Cardiac septum (tissue), 1 donor: ENCODE data around the gene ITPR2. TPM values are rescaled to one million over a fixed set of nuclear protein-coding genes. Genes with fewer than 3 reads are reported as not detected.
"Not testable (repeated sequence)": the region's sequence is repeated elsewhere in the genome, so short reads cannot be mapped to it uniquely, and the experiment has no call there.

ENCODE experiments used
- DNase-seq: peaks from one replicate; pipeline ENCODE4 v3.0.0-alpha.2; 2020; ENCODE audit warnings: low spot score
- intact Hi-C: fragments of 100-400 bp; cut with DNase I; formaldehyde crosslinking; loops from one replicate; pipeline ENCODE4 v1.14.0; 2022
- total RNA-seq: library from RNA; stranded (reverse); fragmentation: NEBNext Ultra II Directional; extraction: Animal tissue kit (Norgen Biotek cat#: 25700); gene quantifications from one replicate; pipeline ENCODE4 v1.2.1, GENCODE V29; 2021
- donor health status: DM: no; HTN: no; CAD: no.

The ITPR2 gene
- total RNA-seq, 1 donor from 2014 or later: 20.9 TPM

DNA sequence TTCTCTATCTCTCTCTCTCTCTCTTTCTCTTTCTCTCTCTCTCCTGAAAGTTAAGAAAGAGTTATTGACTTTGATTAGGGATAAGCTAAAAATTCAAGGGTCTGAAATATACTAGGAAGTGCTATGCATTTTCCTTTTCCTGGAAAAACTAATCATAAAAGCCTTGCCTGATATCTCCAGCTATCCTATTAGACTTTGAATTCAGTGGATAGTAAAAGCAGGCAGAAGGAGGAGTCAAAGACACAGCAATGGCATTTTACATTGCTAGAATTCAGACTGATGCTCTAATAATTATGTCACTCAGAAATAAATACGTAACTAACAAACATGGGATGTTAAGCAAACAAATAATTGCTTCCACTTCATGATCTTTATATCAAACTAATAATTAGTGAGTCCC lies 365.6 kb downstream of the ITPR2 start:
- DNase-seq: no peak
- intact Hi-C loops: no loop called here

DNA sequence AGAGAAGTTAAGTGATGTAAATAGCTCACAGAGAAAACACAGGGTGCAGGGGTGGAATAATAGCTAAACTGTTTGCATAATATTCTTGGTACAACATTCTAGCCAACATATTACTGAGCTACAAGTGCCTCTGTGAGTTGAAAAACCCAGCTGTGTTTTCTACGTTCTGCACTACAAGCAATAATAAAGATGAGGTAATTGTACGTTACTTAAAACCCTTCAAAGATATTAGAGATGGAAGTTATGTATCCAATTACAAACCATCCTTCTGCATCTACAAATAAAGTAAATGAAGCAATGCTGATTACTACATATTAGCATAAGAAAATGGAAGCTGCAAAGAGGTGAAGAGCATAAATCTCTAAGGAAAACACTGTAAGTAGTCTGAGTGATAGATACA lies 366.3 kb downstream of the ITPR2 start:
- intact Hi-C loops: no loop called here
- no peak for DNase-seq

GRCh38 chr12:26465419-26466097 lies 367.4 kb downstream of the ITPR2 start:
- no peak for DNase-seq

GRCh38 chr12:26461776-26462175 lies 371.2 kb downstream of the ITPR2 start:
- intact Hi-C loops: no loop called here
- no peak for DNase-seq

More at GRCh38 chr12:26465419-26466097, 367.4 kb downstream of the ITPR2 start:
- intact Hi-C loops: no loop called here

DNA sequence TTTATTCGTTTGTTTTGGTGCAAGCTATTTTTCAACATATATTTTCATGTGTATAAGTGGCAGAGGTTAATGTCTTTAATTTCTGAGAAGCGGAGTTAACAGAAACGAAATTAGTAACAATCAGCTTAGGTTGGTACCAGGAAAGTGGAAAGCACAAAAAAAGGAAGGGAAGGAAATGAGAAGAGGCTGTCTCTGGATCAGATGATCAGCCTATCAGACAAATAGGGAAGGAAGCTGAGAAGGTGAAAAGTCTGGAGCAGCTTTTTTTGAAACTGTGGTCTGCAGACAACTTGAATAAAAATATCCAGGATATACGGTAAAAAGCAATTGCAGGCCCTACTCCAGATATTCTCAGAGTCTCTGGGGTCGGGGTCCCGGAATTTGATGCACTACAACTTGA lies 372.6 kb downstream of the ITPR2 start:
- no peak for DNase-seq
- intact Hi-C loops: no loop called here

- intact Hi-C loops: no loop called here
- DNase-seq: no peak
Measured at GRCh38 chr12:26455936-26456574, 376.9 kb downstream of the ITPR2 start.

GRCh38 chr12:26453246-26453645 lies 379.7 kb downstream of the ITPR2 start:
- DNase-seq: no peak
- intact Hi-C loops: no loop called here

DNA sequence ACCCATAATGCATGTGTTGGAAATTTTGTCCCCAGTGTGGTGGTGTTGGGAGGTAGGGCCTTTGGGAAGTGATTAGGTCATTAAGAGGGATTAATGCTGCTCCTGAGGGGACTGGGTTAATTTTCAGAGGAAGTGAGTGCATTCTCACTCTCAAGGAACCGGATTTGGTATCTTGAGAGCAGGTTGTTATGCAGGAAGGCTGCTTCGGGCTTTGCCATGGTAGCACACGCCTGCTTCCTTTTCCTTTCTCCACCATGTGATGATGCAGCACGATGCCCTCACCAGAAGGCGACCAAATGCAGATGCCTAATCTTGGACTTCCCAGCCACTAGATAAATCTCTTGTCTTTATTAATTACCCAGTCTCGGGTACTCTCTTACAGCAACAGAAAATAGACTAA lies 380.5 kb downstream of the ITPR2 start:
- intact Hi-C loops: no loop called here
- no peak for DNase-seq

DNA sequence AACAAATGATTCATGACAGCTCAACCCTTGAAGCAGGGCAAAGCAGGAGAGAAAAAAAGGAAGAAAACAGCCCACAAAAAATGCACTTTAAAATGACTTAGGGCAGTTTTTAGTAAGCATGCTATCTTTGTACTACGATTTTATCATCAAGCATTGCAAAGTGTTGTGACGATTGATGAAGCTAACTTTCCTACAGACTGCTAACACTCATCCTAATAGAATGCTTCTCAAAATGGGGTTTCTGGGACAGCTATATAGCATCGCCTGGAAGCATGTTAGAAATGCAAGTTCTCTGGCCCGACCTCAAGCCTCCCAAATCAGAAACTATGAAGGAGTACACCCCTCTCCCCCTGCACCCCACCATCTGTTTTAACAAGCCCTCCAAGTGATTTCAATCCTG lies 381.2 kb downstream of the ITPR2 start:
- DNase-seq: no peak
- intact Hi-C loops: no loop called here

GRCh38 chr12:26445909-26446308 lies 387.1 kb downstream of the ITPR2 start:
- no peak for DNase-seq
- intact Hi-C loops: no loop called here

DNA sequence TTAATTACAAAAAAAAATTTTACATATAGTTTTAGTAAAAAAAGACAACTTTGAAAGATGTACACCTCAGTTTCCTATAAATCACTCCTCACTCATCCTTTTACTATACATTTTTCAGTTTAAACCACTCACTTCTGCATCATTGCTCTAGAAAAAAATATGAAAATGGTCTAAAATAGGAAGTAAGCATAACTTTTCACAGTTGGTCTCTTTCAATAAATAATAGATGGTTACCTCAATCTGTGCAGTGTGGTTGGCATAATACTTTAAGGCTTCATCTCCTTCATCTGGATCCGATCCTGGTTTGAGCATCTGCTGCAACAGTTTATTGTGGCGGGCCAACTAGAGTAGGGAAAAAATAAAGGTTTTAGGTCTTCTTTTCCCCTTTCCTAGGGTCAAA lies 389.7 kb downstream of the ITPR2 start:
- DNase-seq: no peak
- intact Hi-C loops: no loop called here

GRCh38 chr12:26441434-26441833 lies 391.6 kb downstream of the ITPR2 start:
- intact Hi-C loops: no loop called here
- DNase-seq: no peak

DNA sequence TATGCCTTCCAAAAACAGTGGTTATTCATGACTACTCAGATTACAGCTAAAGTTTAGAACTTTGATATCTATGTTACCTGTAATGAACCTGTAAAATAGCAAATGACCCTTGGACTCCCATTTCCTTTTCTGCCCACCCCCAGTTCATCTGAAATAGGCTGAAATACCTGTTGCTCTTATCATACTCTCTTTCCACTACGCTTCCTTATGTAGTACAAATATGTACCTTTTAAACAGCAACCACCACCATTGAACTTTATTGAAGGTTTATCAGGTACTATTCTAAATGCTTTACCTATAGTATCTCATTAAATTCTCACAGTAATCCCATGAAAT lies 398.0 kb downstream of the ITPR2 start:
- intact Hi-C loops: loop anchor here (10.0 kb wide), 1 partner anchor 180 kb away; no protein-coding TSS in a partner anchor
- no peak for DNase-seq

DNA sequence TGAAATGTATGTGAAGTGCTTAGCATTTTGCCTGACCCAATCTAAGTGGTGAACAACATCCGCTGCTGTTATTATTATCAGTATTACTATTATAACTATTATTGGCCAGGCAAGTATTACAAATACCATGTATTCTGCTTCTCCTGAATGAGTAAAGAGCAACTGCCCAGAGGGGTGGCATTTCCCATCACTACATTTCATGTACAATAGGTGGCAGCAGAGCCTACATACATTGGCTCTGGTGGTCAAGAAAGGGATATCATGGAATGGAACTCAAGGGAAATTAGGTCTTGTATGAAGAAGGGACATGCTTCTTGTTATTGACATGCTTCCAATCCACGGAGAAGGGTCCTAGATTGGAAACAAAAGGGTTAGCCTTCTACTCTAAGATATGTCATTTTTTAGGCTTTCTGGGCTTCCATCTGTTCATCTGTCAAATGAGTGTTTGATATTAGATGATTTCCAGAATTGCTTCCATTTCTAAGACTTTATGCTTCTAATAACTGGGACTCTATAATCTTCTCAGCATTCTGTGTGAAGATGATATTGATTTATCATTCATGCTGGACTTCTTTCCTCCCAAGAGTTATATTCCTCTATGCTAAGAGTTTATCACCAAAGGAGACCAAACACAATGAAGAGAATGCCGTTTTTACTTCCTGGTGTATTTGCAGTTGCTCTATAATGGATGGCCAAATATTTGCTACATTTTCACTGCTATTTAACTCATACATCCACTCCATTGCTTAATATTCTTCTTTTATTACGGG lies 398.5 kb downstream of the ITPR2 start:
- intact Hi-C loops: loop anchor here (5.0 to 10.0 kb wide), 2 partner anchors 180 to 218 kb away; no protein-coding TSS in a partner anchor
- DNase-seq: no peak

DNA sequence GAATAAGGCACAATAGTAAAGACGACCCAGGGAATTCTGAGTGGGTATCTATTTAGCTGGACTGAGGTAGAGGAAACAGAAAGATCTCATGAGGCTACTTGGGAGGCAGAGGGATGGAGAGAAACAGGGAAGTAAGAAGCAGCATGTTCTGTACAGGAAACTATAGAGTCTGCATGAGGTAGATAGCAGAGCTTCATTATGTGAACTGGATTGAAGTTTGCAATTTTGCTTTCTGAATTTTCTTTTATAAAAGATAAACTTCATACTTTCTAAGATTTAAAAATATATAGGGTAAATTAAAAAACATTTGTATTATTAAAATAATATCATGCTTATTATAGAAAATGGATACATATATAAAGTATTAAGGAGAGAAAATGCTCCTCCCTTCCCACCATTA lies 399.3 kb downstream of the ITPR2 start:
- intact Hi-C loops: loop anchor here (5.0 to 10.0 kb wide), 2 partner anchors 181 to 219 kb away; no protein-coding TSS in a partner anchor
- not testable (repeated sequence) for DNase-seq

GRCh38 chr12:26431211-26431610 lies 401.8 kb downstream of the ITPR2 start:
- DNase-seq: no peak
- intact Hi-C loops: loop anchor here (5.0 to 10.0 kb wide), 2 partner anchors 184 to 221 kb away; no protein-coding TSS in a partner anchor

DNA sequence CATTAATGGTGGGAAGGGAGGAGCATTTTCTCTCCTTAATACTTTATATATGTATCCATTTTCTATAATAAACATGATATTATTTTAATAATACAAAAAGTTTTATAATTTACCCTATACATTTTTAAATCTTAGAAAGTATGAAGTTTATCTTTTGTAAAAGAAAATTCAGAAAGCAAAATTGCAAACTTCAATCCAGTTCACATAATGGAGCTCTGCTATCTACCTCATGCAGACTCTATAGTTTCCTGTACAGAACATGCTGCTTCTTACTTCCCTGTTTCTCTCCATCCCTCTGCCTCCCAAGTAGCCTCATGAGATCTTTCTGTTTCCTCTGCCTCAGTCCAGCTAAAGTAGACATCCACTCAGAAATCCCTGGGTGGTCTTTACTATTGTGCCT lies 402.4 kb downstream of the ITPR2 start:
- DNase-seq: not testable (repeated sequence)
- intact Hi-C loops: loop anchor here (5.0 to 10.0 kb wide), 2 partner anchors 184 to 222 kb away; no protein-coding TSS in a partner anchor

DNA sequence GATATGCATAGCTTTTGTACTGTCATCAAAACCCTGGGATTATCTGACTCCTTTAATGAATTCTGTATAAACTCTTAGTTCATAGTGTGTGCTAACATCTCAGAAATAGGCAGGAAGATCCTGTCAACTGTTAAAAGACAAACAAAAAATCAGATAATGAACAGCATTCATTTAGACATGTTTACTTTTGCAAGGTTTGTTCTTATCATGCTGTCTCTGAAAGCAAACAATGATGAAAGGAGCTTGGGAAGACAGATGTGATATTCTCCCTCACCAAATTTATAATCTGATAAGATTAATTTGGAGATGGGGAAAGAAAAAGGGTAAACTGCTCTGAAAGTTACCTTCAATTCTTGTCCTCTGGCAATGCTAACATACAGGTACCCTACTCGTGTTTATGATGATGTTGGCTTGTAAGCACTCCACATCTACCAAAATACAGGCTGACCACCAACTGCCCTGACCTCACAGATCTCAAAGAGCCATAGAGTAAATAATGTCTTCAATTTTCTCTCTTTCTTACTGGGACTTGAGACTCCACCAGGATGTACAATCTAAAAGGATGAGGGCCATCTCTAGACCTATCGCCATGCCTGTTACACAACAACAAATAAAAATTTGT lies 403.8 kb downstream of the ITPR2 start:
- no peak for DNase-seq
- intact Hi-C loops: no loop called here

DNA sequence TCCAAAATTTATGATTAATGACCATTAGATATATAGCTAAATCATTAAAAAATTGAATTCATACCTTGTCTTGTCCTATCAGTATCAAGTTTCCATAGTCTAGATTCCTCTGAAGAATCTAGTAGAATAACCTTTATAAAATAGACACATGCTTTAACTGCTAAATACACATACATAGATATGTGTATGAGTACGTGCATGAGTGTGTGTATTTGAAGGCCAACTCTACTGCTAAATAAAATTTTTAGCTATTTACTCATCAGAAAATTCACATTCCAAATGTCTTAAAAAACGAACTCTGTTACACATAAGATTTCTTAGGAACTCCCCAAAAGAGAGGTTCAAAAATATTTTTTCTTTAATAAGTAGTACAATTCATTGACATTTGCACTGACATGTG lies 404.6 kb downstream of the ITPR2 start:
- intact Hi-C loops: no loop called here
- DNase-seq: no peak

DNA sequence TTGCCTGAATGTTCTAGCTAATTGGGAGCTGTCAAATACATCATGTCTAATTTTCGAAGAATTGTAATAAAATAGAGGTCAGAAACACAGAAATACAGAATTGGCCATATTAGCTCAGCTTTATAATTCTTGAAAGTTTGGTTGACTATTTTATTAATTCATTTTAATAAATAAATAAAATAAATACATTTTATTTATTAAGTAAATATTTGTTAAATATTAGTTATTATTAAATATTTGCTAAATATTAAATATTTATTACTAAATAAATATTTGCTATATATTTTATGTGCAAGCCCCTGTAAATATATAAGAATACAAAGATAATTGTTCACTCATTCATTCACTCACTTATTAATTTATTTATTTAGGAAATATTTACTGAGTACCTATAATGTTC lies 406.3 kb downstream of the ITPR2 start:
- intact Hi-C loops: no loop called here
- no peak for DNase-seq
